GM18498 (cell line): ENCODE measurements around the gene SPTLC1.

Experiments used
- ATAC-seq: cut with Tn5 transposase; IDR thresholded peaks from one replicate; pipeline ENCODE4 v1.9.1; 2021; ENCODE audit warnings: mild to moderate bottlenecking, moderate library complexity; ENCODE audit not compliant: unreplicated experiment

SPTLC1 gene

GRCh38 chr9:91992461-91993041 lies 122.7 kb downstream of the SPTLC1 start:
- no peak for ATAC-seq

DNA sequence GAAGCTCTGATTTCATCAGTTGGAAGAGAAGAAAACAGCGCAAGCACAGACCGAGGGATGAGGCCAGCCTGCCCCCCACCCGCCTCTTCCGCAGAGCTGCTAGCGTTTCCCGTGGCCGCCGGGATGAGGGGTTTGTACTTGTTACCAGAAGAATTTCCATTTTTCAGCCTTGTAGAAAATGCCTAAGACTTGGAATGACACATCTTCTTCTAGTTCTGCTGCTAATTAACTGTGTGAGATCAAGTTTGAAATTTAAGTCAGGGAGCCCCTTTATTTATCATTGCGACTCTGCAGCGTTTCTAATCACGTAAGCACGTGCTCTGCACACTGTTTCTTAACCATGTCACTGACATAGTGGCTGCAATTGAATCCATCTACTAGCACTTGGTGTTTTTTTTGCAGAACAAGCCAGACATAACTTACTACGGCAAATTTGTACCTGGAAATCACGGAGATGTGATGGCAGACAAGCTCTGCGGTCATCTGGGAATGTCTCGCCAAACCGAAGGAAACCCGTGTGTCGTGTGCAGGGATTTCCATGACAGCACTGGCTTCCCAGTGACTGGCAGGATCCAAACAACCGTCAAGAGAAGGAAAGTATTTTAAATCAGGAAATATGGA lies 123.4 kb downstream of the SPTLC1 start:
- no peak for ATAC-seq

- ATAC-seq, result no peak
Measured at GRCh38 chr9:91986248-91986647, 129.0 kb downstream of the SPTLC1 start.

DNA sequence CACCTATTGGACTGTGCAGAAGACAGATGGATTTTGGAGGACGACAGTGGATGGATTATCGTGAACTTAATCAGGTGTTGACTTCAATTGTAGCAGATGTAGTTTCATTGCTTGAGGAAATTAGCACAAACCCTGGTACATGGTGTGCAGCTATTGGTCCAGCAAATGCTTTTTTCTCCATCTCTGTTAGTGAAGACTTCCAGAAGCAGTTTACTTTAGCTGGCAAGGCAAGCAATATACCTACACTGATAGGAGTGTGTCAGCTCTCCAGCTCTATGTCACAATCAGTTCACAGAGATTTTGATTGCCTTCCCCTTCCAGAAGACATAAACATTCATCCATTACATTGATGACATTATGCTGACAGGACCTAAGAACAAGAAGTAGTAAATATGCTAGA lies 129.5 kb downstream of the SPTLC1 start:
- no peak for ATAC-seq
